Fibroblast of mammary gland (primary cell): ENCODE measurements around the gene PARVA.

ENCODE experiments used
- DNase-seq: peaks from one replicate; pipeline ENCODE4 v3.0.0-alpha.2; 2010; ENCODE audit warnings: low read depth
- H3K4me3 ChIP-seq: 2 replicates; pipeline ENCODE4 v1.5.1; 2011; ENCODE audit warnings: low read depth, mild to moderate bottlenecking, low read length, moderate library complexity; ENCODE audit not compliant: control insufficient read depth
- TF ChIP-seq, protein P1 (sequence below): conservative IDR thresholded peaks from 2 replicates; pipeline ENCODE4 v1.5.1; 2011; ENCODE audit warnings: low read depth, low read length, inconsistent platforms; ENCODE audit not compliant: control insufficient read depth, insufficient read depth

Gene PARVA

GRCh38 chr11:12503039-12503484 is 125.7 kb downstream of the PARVA start:
- peak; percentile 44 for DNase-seq
- TF ChIP-seq, protein P1, sequence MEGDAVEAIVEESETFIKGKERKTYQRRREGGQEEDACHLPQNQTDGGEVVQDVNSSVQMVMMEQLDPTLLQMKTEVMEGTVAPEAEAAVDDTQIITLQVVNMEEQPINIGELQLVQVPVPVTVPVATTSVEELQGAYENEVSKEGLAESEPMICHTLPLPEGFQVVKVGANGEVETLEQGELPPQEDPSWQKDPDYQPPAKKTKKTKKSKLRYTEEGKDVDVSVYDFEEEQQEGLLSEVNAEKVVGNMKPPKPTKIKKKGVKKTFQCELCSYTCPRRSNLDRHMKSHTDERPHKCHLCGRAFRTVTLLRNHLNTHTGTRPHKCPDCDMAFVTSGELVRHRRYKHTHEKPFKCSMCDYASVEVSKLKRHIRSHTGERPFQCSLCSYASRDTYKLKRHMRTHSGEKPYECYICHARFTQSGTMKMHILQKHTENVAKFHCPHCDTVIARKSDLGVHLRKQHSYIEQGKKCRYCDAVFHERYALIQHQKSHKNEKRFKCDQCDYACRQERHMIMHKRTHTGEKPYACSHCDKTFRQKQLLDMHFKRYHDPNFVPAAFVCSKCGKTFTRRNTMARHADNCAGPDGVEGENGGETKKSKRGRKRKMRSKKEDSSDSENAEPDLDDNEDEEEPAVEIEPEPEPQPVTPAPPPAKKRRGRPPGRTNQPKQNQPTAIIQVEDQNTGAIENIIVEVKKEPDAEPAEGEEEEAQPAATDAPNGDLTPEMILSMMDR, result no peak
- H3K4me3 ChIP-seq, result no peak overlapping the region

- TF ChIP-seq, protein P1, result no peak
- DNase-seq, result no peak
- H3K4me3 ChIP-seq, result no peak overlapping the region
These were observed 126.5 kb downstream of the PARVA start for GRCh38 chr11:12503886-12504285.

- no peak for DNase-seq
- no peak overlapping the region for H3K4me3 ChIP-seq
- TF ChIP-seq, protein P1, result no peak
These were observed 127.8 kb downstream of the PARVA start for GRCh38 chr11:12505183-12505582.

DNA sequence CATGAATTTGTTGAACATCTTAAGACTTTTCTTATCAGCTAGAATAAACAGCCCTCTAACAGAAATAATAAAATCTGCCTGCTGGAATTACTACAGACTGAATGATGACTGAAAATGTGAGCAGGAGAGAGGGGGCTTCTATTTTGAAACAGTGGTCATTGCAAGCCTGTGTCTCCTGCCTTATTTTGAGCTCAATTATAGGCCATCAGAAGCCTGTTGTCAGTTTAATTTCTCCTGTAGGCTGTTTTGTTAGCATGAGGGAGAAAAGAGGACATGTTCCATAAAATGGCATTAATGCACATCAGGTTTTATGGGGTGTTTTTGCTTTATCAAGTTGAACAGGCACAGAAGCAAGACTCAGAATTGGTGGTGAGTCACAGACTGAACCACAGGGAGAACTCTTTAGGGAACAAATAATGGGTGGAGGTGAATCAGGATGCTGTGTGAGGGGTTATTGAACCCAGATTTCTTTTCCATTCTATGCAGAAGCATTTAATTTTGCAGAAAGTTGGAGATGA is 129.1 kb downstream of the PARVA start:
- H3K4me3 ChIP-seq, result no peak overlapping the region
- peak; percentile 80 for DNase-seq

DNA sequence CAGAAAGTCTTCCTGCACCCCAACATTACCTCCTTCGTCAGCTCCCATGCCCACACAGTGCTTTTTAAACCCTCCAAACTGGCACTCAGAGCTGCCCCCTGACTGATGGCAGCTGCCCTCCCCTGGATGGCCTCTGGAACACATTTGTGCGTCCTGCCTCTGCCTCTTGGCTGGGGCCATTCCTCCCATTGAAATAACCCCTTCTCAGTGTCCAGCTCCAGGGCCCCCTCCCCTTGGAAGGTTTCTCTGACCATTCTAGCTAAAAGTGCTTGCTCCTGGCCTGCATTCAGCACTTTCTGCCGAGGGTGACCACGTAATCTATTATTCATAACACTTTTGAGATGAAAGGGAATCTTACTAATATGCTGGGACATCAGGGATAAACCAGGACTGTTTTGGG is 130.0 kb downstream of the PARVA start:
- DNase-seq, result no peak
- TF ChIP-seq, protein P1, result no peak
- no peak overlapping the region for H3K4me3 ChIP-seq

More for the DNA sequence above, 129.1 kb downstream of the PARVA start:
- TF ChIP-seq, protein P1, result no peak

DNA sequence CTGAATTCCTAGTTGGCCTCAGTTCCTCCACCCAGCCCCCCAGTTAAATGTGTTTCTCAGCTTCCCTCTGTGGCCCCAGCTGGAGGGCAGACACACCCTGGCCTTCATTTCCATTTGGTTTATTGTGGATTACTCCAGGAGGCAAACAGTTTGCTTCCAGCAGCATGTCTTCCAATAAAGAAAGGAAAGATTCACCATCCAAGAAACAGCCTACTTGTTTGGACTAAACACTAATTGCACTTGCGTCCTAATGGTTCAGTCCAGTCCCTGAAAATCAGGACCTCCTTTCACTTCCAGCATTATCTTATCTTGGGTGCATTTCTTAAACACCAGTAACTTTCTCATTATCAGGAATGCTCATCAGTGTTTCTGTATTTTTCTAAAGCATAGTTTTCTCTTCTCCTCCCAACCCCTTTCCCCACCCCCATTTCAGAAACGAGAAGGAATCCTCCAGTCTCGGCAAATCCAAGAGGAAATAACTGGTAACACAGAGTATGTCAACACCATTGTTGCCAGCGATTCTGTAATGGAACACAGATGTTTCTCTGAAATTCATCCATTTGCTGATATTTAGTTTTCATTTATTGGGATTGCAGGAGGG is 130.9 kb downstream of the PARVA start:
- peak; percentile 81 for DNase-seq
- TF ChIP-seq, protein P1, result no peak
- H3K4me3 ChIP-seq, result peak overlapping the region; percentile 11

DNA sequence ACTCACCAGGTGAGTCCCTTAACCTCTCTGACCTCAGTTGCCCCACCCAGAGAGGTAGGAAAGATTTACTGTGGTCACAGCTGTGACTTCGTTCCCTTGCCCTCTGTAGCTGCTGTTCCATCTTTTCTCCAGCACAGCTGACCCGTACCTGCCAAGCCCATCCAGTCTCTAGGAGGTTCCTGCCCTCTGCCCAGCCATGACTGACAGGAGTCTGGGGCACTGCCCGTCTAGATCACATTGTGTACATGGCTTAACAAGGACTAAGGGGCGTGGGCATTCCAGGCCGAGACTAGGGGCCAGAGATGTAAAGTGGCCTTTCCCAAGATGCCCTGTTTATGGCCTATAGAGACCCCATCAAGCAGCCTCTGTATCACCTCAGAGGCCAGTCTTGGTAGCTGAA is 132.0 kb downstream of the PARVA start:
- no peak overlapping the region for H3K4me3 ChIP-seq
- TF ChIP-seq, protein P1, result no peak
- no peak for DNase-seq
